HepG2 (cell line): ENCODE results near the gene RAN. TPM values are rescaled to one million over a fixed set of nuclear protein-coding genes. Genes with fewer than 3 reads are reported as not detected.

Experiments
- ATF7-NPFF ChIP-seq: sonication (generic); formaldehyde crosslinking; IDR thresholded peaks from 2 replicates; pipeline ENCODE4 v1.8.1; 2023; ENCODE audit warnings: mild to moderate bottlenecking, low read depth, missing genetic modification reagents, moderate library complexity
- BATF2 ChIP-seq: sonication (generic); formaldehyde crosslinking; IDR thresholded peaks from 2 replicates; pipeline ENCODE4 v1.8.0; 2022; ENCODE audit warnings: mild to moderate bottlenecking, missing genetic modification reagents, moderate library complexity
- CBX1 ChIP-seq: IDR thresholded peaks from one replicate; pipeline ENCODE4 v1.6.1; 2016; ENCODE audit warnings: antibody characterized with exemption, low read depth
- DPF2 ChIP-seq: sonication (generic); formaldehyde crosslinking; IDR thresholded peaks from 2 replicates; pipeline ENCODE4 v1.4.0; 2020; ENCODE audit warnings: mild to moderate bottlenecking, low read depth, missing genetic modification reagents, borderline replicate concordance
- ELF1 ChIP-seq: sonication (generic); formaldehyde crosslinking; IDR thresholded peaks from 2 replicates; pipeline ENCODE4 v1.4.0; 2020; ENCODE audit warnings: missing genetic modification reagents
- ERF ChIP-seq: IDR thresholded peaks from 2 replicates; pipeline ENCODE4 v1.6.1; 2018; ENCODE audit warnings: missing biosample characterization, missing genetic modification reagents
- FOXA3 ChIP-seq: IDR thresholded peaks from 2 replicates; pipeline ENCODE4 v1.6.1; 2016; ENCODE audit warnings: missing genetic modification reagents, missing compliant biosample characterization
- GATA4 ChIP-seq: sonication (generic); IDR thresholded peaks from 2 replicates; pipeline ENCODE4 v1.6.1; 2016; ENCODE audit warnings: antibody characterized with exemption, low read depth, borderline replicate concordance
- GPN1 ChIP-seq: sonication (generic); formaldehyde crosslinking; IDR thresholded peaks from 2 replicates; pipeline ENCODE4 v1.5.1; 2020; ENCODE audit warnings: missing genetic modification reagents, borderline replicate concordance
- JUN ChIP-seq: sonication (generic); formaldehyde crosslinking; IDR thresholded peaks from 2 replicates; pipeline ENCODE4 v1.4.0; 2020; ENCODE audit warnings: mild to moderate bottlenecking, missing genetic modification reagents
- KDM1A ChIP-seq: IDR thresholded peaks from 2 replicates; pipeline ENCODE4 v1.6.1; 2016; ENCODE audit warnings: missing compliant biosample characterization
- KDM3A ChIP-seq: IDR thresholded peaks from 2 replicates; pipeline ENCODE4 v1.6.1; 2018; ENCODE audit warnings: low read depth, missing compliant biosample characterization
- MAF1 ChIP-seq: sonication (generic); formaldehyde crosslinking; IDR thresholded peaks from 2 replicates; pipeline ENCODE4 v1.5.0; 2020; ENCODE audit warnings: missing genetic modification reagents, borderline replicate concordance
- MED1 ChIP-seq: sonication (generic); formaldehyde crosslinking; IDR thresholded peaks from 2 replicates; pipeline ENCODE4 v1.4.0; 2020; ENCODE audit warnings: missing genetic modification reagents
- MTA1 ChIP-seq: sonication (generic); formaldehyde crosslinking; IDR thresholded peaks from 2 replicates; pipeline ENCODE4 v1.4.0; 2020; ENCODE audit warnings: missing genetic modification reagents, mild to moderate bottlenecking, borderline replicate concordance
- NFIC ChIP-seq: IDR thresholded peaks from 2 replicates; pipeline ENCODE4 v1.6.1; 2012; ENCODE audit warnings: mild to moderate bottlenecking, low read length, inconsistent platforms
- NFYB ChIP-seq: sonication (generic); formaldehyde crosslinking; IDR thresholded peaks from 2 replicates; pipeline ENCODE4 v1.4.0; 2020; ENCODE audit warnings: missing genetic modification reagents
- NR2F6 ChIP-seq, 2 experiments: IDR thresholded peaks; 2 replicates each; pipeline ENCODE4 v1.6.1; 2016; ENCODE audit warnings: antibody characterized with exemption in 1 of 2, mild to moderate bottlenecking in 1 of 2
- RCOR2 ChIP-seq: IDR thresholded peaks from 2 replicates; pipeline ENCODE4 v1.6.1; 2016; ENCODE audit warnings: missing biosample characterization, missing genetic modification reagents
- SOX5 ChIP-seq: IDR thresholded peaks from 2 replicates; pipeline ENCODE4 v1.6.1; 2016; ENCODE audit warnings: borderline replicate concordance
- TEAD3 ChIP-seq: optimal IDR thresholded peaks from 2 replicates; pipeline ENCODE3; 2016; ENCODE audit warnings: borderline replicate concordance
- ZFP91 ChIP-seq: sonication (generic); formaldehyde crosslinking; IDR thresholded peaks from 2 replicates; pipeline ENCODE4 v1.9.0; 2022; ENCODE audit warnings: missing genetic modification reagents, mild to moderate bottlenecking, borderline replicate concordance
- ZNF331 ChIP-seq: sonication (generic); formaldehyde crosslinking; IDR thresholded peaks from 2 replicates; pipeline ENCODE4 v1.4.0; 2020; ENCODE audit warnings: missing genetic modification reagents
- ZNF362 ChIP-seq: sonication (generic); formaldehyde crosslinking; IDR thresholded peaks from 2 replicates; pipeline ENCODE4 v1.4.0; 2020; ENCODE audit warnings: missing genetic modification reagents, mild to moderate bottlenecking, borderline replicate concordance
- ZNF556 ChIP-seq: sonication (generic); formaldehyde crosslinking; IDR thresholded peaks from 2 replicates; pipeline ENCODE4 v1.4.0; 2020; ENCODE audit warnings: mild to moderate bottlenecking, missing genetic modification reagents, borderline replicate concordance
- ZNF597 ChIP-seq: sonication (generic); formaldehyde crosslinking; IDR thresholded peaks from 2 replicates; pipeline ENCODE4 v1.5.0; 2020; ENCODE audit warnings: missing genetic modification reagents
- ZNF777 ChIP-seq: sonication (generic); formaldehyde crosslinking; IDR thresholded peaks from 2 replicates; pipeline ENCODE4 v1.4.0; 2020; ENCODE audit warnings: missing genetic modification reagents
- ZNF784 ChIP-seq: sonication (generic); formaldehyde crosslinking; IDR thresholded peaks from 2 replicates; pipeline ENCODE4 v1.5.1; 2020; ENCODE audit warnings: missing genetic modification reagents, mild to moderate bottlenecking, borderline replicate concordance
- ZNF883 ChIP-seq: sonication (generic); formaldehyde crosslinking; IDR thresholded peaks from 2 replicates; pipeline ENCODE4 v1.5.1; 2020; ENCODE audit warnings: mild to moderate bottlenecking, missing genetic modification reagents; ENCODE audit errors: not compliant biosample characterization
- polyA plus RNA-seq, 8 experiments: library from polyadenylated mRNA; depleted of rRNA in 3 of 8; stranded (reverse) in 7 of 8; unstranded in 1 of 8; fragments of >200 nt; fragmentation: Illumina TruSeq in 4 of 8; extraction: Trizol in 4 of 8; gene quantifications; 2 replicates each; pipeline versions ENCODE4 v1.2.1 to v1.2.3, GENCODE V29; 2011 to 2016; ENCODE audit warnings: low read depth in 4 of 8, missing spikeins in 1 of 8, mixed read lengths in 1 of 8; ENCODE audit not compliant: insufficient read depth in 1 of 8
- total RNA-seq, 5 experiments: library from RNA; depleted of rRNA; stranded (reverse); fragments of >200 nt; fragmentation: Illumina TruSeq; extraction: Trizol; gene quantifications; 2 replicates each; pipeline ENCODE4 v1.2.3, GENCODE V29; 2016; ENCODE audit warnings: low read depth in 1 of 5

Gene RAN
- total and polyA plus RNA-seq, 2 of the 13 experiments (the other 11 are each of a cell fraction or from before 2014, with no cell fraction given): 1,335 to 1,630 TPM

- TF ChIP-seq KDM3A (CRISPR knock-in tag) (no peak), TEAD3 (CRISPR knock-in tag) (peak; percentile 64), ZNF556 (no peak), JUN (CRISPR knock-in tag) (no peak), GATA4 (no peak), MED1 (CRISPR knock-in tag) (no peak), CBX1 (no peak), NFYB (CRISPR knock-in tag) (no peak), MAF1 (no peak), ELF1 (CRISPR knock-in tag) (0 out of 2 replicates have a peak, but pooled peaks have one; percentile 14), ZNF784 (no peak), ATF7-NPFF (CRISPR knock-in tag) (no peak), ZNF362 (CRISPR knock-in tag) (no peak), RCOR2 (CRISPR knock-in tag) (peak; percentile 79), DPF2 (CRISPR knock-in tag) (no peak), ZNF331 (CRISPR knock-in tag) (peak; percentile 73; the same call in 1 of the 2 replicates), ERF (CRISPR knock-in tag) (no peak; the same call in 1 of the 2 replicates), FOXA3 (peak; percentile 71), ZNF883 (CRISPR knock-in tag) (no peak), NFIC (no peak), ZNF777 (no peak), BATF2 (CRISPR knock-in tag) (no peak), MTA1 (CRISPR knock-in tag) (no peak), ZNF597 (CRISPR knock-in tag) (no peak), GPN1 (CRISPR knock-in tag) (no peak), SOX5 (CRISPR knock-in tag) (0 out of 2 replicates have a peak, but pooled peaks have one; percentile 19), ZFP91 (CRISPR knock-in tag) (no peak), KDM1A (peak; percentile 71), NR2F6 (IDR thresholded peaks at IDR 0.05) (peak; percentile 30; the same call in 1 of the 2 replicates), NR2F6 (CRISPR knock-in tag; IDR thresholded peaks at IDR 0.05) (peak; percentile 32; the same call in 1 of the 2 replicates)
Observed at GRCh38 chr12:130863298-130863697, 8.6 kb upstream of the RAN start (continued).
